GM12878 (cell line): ENCODE data around the gene WDR93. TPM values are rescaled to one million over a fixed set of nuclear protein-coding genes. Genes with fewer than 3 reads are reported as not detected.

Experiments used
- ATAC-seq: fragments of 200-7000 bp; cut with Tn5 transposase; 3 replicates; pipeline ENCODE4 v1.9.1; 2020; ENCODE audit warnings: mild to moderate bottlenecking, moderate library complexity
- BruUV-seq: library from RNA; stranded (reverse); fragments of 400-500 nt; replicated peaks from 2 replicates; lab custom pipeline; 2021; lab: Mats Ljungman, UMichigan
- CTCF ChIA-PET: fragments of 300-600 bp; sonication (Branson Sonifier 250); formaldehyde crosslinking; extraction: SDS; loops from one replicate; lab custom pipeline; 2021; ENCODE audit warnings: inconsistent platforms; lab: Yijun Ruan, JAX
- POLR2A ChIA-PET: fragments of 350-600 bp; formaldehyde crosslinking; extraction: SDS; loops from one replicate; lab custom pipeline; 2021; ENCODE audit warnings: inconsistent platforms; lab: Charles Lee
- RAD21 ChIA-PET: fragments of 300-600 bp; sonication (Branson Sonifier 250); formaldehyde crosslinking; loops from one replicate; lab custom pipeline; 2023; ENCODE audit warnings: antibody characterized with exemption; ENCODE audit not compliant: unreplicated experiment; lab: Charles Lee
- SMC1A ChIA-PET: fragments of 300-600 bp; sonication (Branson Sonifier 250); formaldehyde crosslinking; loops from one replicate; lab custom pipeline; 2023; ENCODE audit not compliant: unreplicated experiment, uncharacterized antibody; lab: Charles Lee
- DNase-seq: peaks from one replicate; pipeline ENCODE4 v3.0.0-alpha.2; 2011; ENCODE audit warnings: low read depth, low spot score
- FAIRE-seq: peaks from 3 replicates; lab custom pipeline; 2011; peaks lifted over from hg19 to GRCh38; lab: Jason Lieb, UNC
- H2AFZ ChIP-seq: 2 replicates; pipeline ENCODE4 v1.6.0; 2011; ENCODE audit warnings: low read depth, low read length, control low read depth; ENCODE audit not compliant: control insufficient read depth
- H3K27ac ChIP-seq: 2 replicates; pipeline ENCODE4 v1.5.1; 2011; ENCODE audit warnings: control low read depth; ENCODE audit not compliant: control insufficient read depth, insufficient read depth
- H3K27me3 ChIP-seq, 2 experiments: replicated peaks in 1 of 2; 2 replicates each; pipeline versions ENCODE4 v1.6.0 to v1.6.1; 2011; ENCODE audit warnings: low read length in 1 of 2; ENCODE audit not compliant: control insufficient read depth in 2 of 2, insufficient read depth in 2 of 2
- H3K36me3 ChIP-seq, 2 experiments: 2 replicates each; pipeline ENCODE4 v1.5.1; 2011; ENCODE audit warnings: low read length in 1 of 2; ENCODE audit not compliant: control insufficient read depth in 2 of 2, insufficient read depth in 2 of 2
- H3K4me1 ChIP-seq: 2 replicates; pipeline ENCODE4 v1.6.1; 2011; ENCODE audit warnings: mild to moderate bottlenecking, low read length, moderate library complexity, mixed read lengths; ENCODE audit not compliant: control insufficient read depth, insufficient read depth
- H3K4me2 ChIP-seq: 2 replicates; pipeline ENCODE4 v1.6.0; 2011; ENCODE audit warnings: control low read depth; ENCODE audit not compliant: control insufficient read depth, insufficient read depth
- H3K4me3 ChIP-seq: fragments of 200-600 bp; sonication (generic); 2 replicates; pipeline ENCODE4 v1.5.1; 2016
- H3K79me2 ChIP-seq: 2 replicates; pipeline ENCODE4 v1.6.0; 2011; ENCODE audit warnings: low read length; ENCODE audit not compliant: control insufficient read depth, insufficient read depth
- H3K9ac ChIP-seq: 2 replicates; pipeline ENCODE4 v1.8.0; 2011; ENCODE audit warnings: low read length, control low read depth, mixed read lengths; ENCODE audit not compliant: control insufficient read depth, insufficient read depth
- H3K9me3 ChIP-seq: replicated peaks from 3 replicates; pipeline ENCODE4 v1.5.1; 2011; ENCODE audit warnings: mild to moderate bottlenecking, low read length; ENCODE audit not compliant: control insufficient read depth, insufficient read depth
- H4K20me1 ChIP-seq: 2 replicates; pipeline ENCODE4 v1.6.0; 2011; ENCODE audit not compliant: control insufficient read depth, insufficient read depth
- CBFB ChIP-seq: IDR thresholded peaks from 2 replicates; pipeline ENCODE4 v1.6.1; 2016; ENCODE audit warnings: antibody characterized with exemption, low read depth
- CUX1 ChIP-seq: IDR thresholded peaks from 2 replicates; pipeline ENCODE4 v1.6.1; 2012; ENCODE audit warnings: improper control_type of control experiment, low read depth, low read length; ENCODE audit not compliant: insufficient replicate concordance
- HSF1 ChIP-seq: fragments of 150-350 bp; IDR thresholded peaks from 2 replicates; pipeline ENCODE4 v1.6.1; 2014; ENCODE audit warnings: mild to moderate bottlenecking, low read depth, low read length
- MAX ChIP-seq: IDR thresholded peaks from 2 replicates; pipeline ENCODE4 v1.6.1; 2012; ENCODE audit warnings: low read depth, low read length, improper control_type of control experiment
- SRF ChIP-seq, 2 experiments: IDR thresholded peaks; 2 replicates each; pipeline ENCODE4 v1.6.1; 2011; ENCODE audit warnings: low read depth in 2 of 2, low read length in 2 of 2, mild to moderate bottlenecking in 1 of 2, moderate library complexity in 1 of 2
- USF1 ChIP-seq: IDR thresholded peaks from 2 replicates; pipeline ENCODE4 v1.6.1; 2011; ENCODE audit warnings: borderline replicate concordance, low read depth, mild to moderate bottlenecking, moderate library complexity, mixed read lengths, low read length; ENCODE audit not compliant: insufficient read depth; ENCODE audit errors: extremely low read length
- ZBTB40 ChIP-seq: fragments of 450-650 bp; IDR thresholded peaks from 2 replicates; pipeline ENCODE4 v1.6.1; 2016; ENCODE audit warnings: mild to moderate bottlenecking, moderate library complexity, borderline replicate concordance
- ZNF622 ChIP-seq: fragments of 450-650 bp; IDR thresholded peaks from 2 replicates; pipeline ENCODE4 v1.6.1; 2017; ENCODE audit warnings: mild to moderate bottlenecking, inconsistent platforms
- WGBS: methylation state at CpG from one replicate; pipeline ENCODE4 v1.1.6; 2016; ENCODE audit warnings: low lambda C conversion rate; ENCODE audit not compliant: insufficient replicate concordance, insufficient coverage; ENCODE audit errors: missing lambda C conversion rate; 5-methylcytosine and 5-hydroxymethylcytosine counted together
- in situ Hi-C: fragments of 300-500 bp; cut with MboI; formaldehyde crosslinking; loops from 9 replicates; pipeline ENCODE4 v1.14.3; 2018; ENCODE audit warnings: mixed read lengths
- intact Hi-C: fragments of 100-400 bp; cut with micrococcal nuclease; formaldehyde crosslinking; loops from one replicate; pipeline ENCODE4 v1.14.2; 2022; ENCODE audit not compliant: unreplicated experiment
- polyA plus RNA-seq, 11 experiments: library from polyadenylated mRNA; depleted of rRNA in 4 of 11; unstranded in 6 of 11; stranded (reverse) in 5 of 11; fragments of >200 nt; fragmentation: Nextera tagmentation in 4 of 11; fragmentation: Illumina TruSeq in 1 of 11; extraction: Ambion mirVana in 4 of 11; extraction: Trizol in 1 of 11; gene quantifications; 1 replicate in 1 of 11; 2 replicates in 10 of 11; pipeline versions ENCODE4 v1.2.1 to v1.2.3, GENCODE V29; 2011 to 2016; ENCODE audit warnings: inconsistent platforms in 2 of 11, missing spikeins in 2 of 11, low read depth in 1 of 11
- total RNA-seq, 4 experiments: library from RNA; depleted of rRNA in 3 of 4; stranded (reverse); fragments of >200 nt in 3 of 4; fragmentation: Illumina TruSeq in 1 of 4; extraction: Trizol in 1 of 4; gene quantifications; 2 replicates each; pipeline versions ENCODE4 v1.2.1 to v1.2.3, GENCODE V29; 2013 to 2021

The WDR93 gene
- total and polyA plus RNA-seq, 10 of the 15 experiments (the other 5 are each of a cell fraction or from before 2014, with no cell fraction given) = not detected

GRCh38 chr15:89792106-89792805 is 101.6 kb downstream of the WDR93 start:
- BruUV-seq = no TSS peak
- SMC1A ChIA-PET = no interaction called here
- CTCF ChIA-PET = no interaction called here

More at GRCh38 chr15:89792106-89792805, 101.6 kb downstream of the WDR93 start:
- Histone ChIP-seq H4K20me1 (no peaks in the 10 kb centered on the region), H3K9ac (no peak overlapping the region), H3K36me3 (no peaks in the 10 kb centered on the region), H3K4me1 (no peaks in the 10 kb centered on the region), H3K9me3 (peaks cover 2% of the 10 kb centered on the region; the same call in 2 of the 3 replicates), H3K27me3 (no peaks in the 10 kb centered on the region), H3K79me2 (no peaks in the 10 kb centered on the region), H3K4me2 (no peak overlapping the region), H3K27ac (no peak overlapping the region), H2AFZ (no peak overlapping the region), H3K4me3 (no peak overlapping the region)
- ATAC-seq (no peak), FAIRE-seq (no peak), DNase-seq (no peak)
- 61% methylated on average over 20 of the region's 22 CpGs for WGBS
- POLR2A ChIA-PET = no interaction called here
- RAD21 ChIA-PET = interaction anchor here (1.2 kb wide), 1 partner anchor 82 kb away, joined by 3 read pairs; no protein-coding TSS in a partner anchor
- in situ Hi-C loops = no loop called here
- intact Hi-C loops = no loop called here
- TF ChIP-seq USF1 (no peak), SRF (IDR thresholded peaks at IDR 0.05; ENCODE audit: low read depth in 2 of 2, low read length in 2 of 2) (no peak), ZBTB40 (no peak), MAX (no peak), ZNF622 (no peak), HSF1 (no peak), CBFB (no peak), CUX1 (no peak)
